NB4 (cell line): ENCODE results near the gene NPAS1.

Experiments
- MYC ChIP-seq: IDR thresholded peaks from 2 replicates; pipeline ENCODE4 v1.6.1; 2011; ENCODE audit warnings: low read depth, low read length
- TF ChIP-seq, protein P1 (sequence below): IDR thresholded peaks from one replicate; pipeline ENCODE4 v1.5.1; 2012; ENCODE audit warnings: low read depth, low read length

DNA sequence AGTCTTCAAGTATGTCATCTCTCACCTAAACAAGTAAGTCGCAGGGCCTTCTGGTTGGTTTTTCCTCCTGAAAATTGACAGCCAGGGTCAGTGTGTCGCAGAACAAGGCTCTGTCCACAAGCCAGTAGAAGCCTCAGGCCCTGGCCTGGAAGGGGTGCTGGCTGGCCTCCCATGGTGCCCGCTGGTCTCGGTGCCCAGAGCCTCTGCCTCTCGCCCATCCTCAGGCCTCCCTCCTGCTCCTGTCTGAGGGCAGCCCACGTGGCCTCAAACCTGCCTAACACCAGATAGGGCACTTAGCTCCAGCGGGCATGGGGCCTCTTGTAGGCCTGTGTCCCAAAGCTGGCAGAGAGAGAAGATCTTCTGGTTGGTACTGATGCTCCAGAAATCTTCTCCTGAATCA, 20.3 kb upstream of the NPAS1 start:
- TF ChIP-seq, protein P1, sequence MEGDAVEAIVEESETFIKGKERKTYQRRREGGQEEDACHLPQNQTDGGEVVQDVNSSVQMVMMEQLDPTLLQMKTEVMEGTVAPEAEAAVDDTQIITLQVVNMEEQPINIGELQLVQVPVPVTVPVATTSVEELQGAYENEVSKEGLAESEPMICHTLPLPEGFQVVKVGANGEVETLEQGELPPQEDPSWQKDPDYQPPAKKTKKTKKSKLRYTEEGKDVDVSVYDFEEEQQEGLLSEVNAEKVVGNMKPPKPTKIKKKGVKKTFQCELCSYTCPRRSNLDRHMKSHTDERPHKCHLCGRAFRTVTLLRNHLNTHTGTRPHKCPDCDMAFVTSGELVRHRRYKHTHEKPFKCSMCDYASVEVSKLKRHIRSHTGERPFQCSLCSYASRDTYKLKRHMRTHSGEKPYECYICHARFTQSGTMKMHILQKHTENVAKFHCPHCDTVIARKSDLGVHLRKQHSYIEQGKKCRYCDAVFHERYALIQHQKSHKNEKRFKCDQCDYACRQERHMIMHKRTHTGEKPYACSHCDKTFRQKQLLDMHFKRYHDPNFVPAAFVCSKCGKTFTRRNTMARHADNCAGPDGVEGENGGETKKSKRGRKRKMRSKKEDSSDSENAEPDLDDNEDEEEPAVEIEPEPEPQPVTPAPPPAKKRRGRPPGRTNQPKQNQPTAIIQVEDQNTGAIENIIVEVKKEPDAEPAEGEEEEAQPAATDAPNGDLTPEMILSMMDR: no peak
- no peak for TF ChIP-seq MYC
